Lower leg skin (tissue), 3 donors: Measurements from ENCODE around the gene FUS.

ENCODE experiments used
- POLR2A ChIP-seq, 2 donors: fragments of 450-650 bp; IDR thresholded peaks; one replicate each; pipeline ENCODE4 v1.6.1; 2016 to 2017; ENCODE audit warnings: antibody characterized with exemption in 2 of 2, mild to moderate bottlenecking in 1 of 2, moderate library complexity in 1 of 2
- TF ChIP-seq, protein P1 (sequence below), 3 donors: fragments of 450-650 bp; IDR thresholded peaks; one replicate each; pipeline ENCODE4 v1.5.1; 2016; ENCODE audit warnings: antibody characterized with exemption in 3 of 3, mild to moderate bottlenecking in 3 of 3, moderate library complexity in 2 of 3

DNA sequence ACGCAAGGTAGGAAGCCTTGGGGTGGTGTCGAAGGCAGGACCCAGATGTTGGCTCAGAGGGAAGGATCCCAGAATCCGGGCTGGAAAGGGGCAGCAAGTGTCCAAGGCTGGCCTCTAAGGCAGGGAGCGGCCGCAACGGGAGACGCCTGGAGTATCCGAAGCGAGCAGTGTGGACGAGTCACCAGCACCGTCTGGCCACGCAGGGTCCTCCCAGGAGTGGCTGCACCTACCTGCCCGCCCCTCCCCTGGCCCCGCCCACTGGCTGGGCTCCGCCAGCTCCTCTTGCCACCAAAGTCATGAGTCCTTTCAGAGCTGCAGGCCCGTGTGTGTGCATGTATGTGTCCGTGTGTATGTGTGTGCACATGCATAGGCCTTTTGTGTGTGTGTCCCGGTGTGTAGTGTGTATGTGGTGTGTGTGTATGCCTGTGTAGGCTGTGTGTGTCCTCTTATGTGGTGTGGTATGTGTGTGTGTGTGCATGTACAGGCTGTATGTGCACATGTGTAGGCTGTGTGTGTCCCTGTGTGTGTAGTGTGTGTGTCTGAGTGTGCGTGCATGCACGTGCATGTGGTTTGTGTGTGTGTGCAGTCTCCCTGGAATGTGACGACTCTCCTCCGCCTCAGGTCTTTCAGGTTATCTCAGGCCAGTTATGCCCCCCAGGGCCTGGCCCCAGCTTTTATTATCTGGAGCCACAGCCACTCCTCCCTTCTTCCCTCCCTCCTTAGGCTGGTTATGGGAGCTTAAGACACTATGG lies 44.2 kb upstream of the FUS start, which contains the start of gene PRSS8:
- TF ChIP-seq POLR2A (IDR thresholded peaks at IDR 0.05) = no peak
- TF ChIP-seq, protein P1, sequence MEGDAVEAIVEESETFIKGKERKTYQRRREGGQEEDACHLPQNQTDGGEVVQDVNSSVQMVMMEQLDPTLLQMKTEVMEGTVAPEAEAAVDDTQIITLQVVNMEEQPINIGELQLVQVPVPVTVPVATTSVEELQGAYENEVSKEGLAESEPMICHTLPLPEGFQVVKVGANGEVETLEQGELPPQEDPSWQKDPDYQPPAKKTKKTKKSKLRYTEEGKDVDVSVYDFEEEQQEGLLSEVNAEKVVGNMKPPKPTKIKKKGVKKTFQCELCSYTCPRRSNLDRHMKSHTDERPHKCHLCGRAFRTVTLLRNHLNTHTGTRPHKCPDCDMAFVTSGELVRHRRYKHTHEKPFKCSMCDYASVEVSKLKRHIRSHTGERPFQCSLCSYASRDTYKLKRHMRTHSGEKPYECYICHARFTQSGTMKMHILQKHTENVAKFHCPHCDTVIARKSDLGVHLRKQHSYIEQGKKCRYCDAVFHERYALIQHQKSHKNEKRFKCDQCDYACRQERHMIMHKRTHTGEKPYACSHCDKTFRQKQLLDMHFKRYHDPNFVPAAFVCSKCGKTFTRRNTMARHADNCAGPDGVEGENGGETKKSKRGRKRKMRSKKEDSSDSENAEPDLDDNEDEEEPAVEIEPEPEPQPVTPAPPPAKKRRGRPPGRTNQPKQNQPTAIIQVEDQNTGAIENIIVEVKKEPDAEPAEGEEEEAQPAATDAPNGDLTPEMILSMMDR (IDR thresholded peaks at IDR 0.05) = peak in 1 of 3 donors; percentile 18
